ENCODE results near the gene CXorf58. TPM values are rescaled to one million over a fixed set of nuclear protein-coding genes. Genes with fewer than 3 reads are reported as not detected.

CXorf58 gene
- total RNA-seq, result 0.23 TPM

GRCh38 chrX:23907498-23908218 is at the start of gene CXorf58, which contains the start of gene APOO:
Gene CXorf58, plus strand, starts transcription at chrX:23908006. Its CDS starts 2,297 bp downstream, at chrX:23910303.
Gene APOO, minus strand, starts transcription at chrX:23907938. Its CDS starts 236 bp downstream, at chrX:23907702.

Other genes starting within 250 kb of the CXorf58 start
- 52.4 TPM for gene PRDX4, start 240.5 kb upstream of the CXorf58 start, total RNA-seq
- gene ACOT9, start 164.7 kb upstream of the CXorf58 start, total RNA-seq, result 32.3 TPM
- 64.8 TPM for gene SAT1, start 124.8 kb upstream of the CXorf58 start, total RNA-seq
- gene APOO, start 68 bp upstream of the CXorf58 start, total RNA-seq, result 33.0 TPM
- gene KLHL15, start 119.2 kb downstream of the CXorf58 start, total RNA-seq, result 30.2 TPM
- gene EIF2S3, start 146.9 kb downstream of the CXorf58 start, total RNA-seq, result 160 TPM
- gene ZFX, start 241.7 kb downstream of the CXorf58 start, total RNA-seq, result 57.4 TPM